Activated naive CD4-positive, alpha-beta T cell treated with anti-CD3 and anti-CD28 coated beads, Interleukin-2, amount 50 U/mL, for 16 hours (primary cell): ENCODE results near the gene DUSP28.
A peak's percentile ranks its signal among the peaks of the same experiment; 100 is the strongest.

ENCODE experiments used
- DNase-seq: peaks from one replicate; pipeline ENCODE4 v3.0.0-alpha.2; 2020

Gene DUSP28

GRCh38 chr2:240601831-240602160 lies 41.6 kb downstream of the DUSP28 start:
- DNase-seq, result peak; percentile 7

- peak; percentile 7 for DNase-seq
These were observed 42.3 kb downstream of the DUSP28 start for GRCh38 chr2:240602266-240603050.

GRCh38 chr2:240603081-240603835 lies 43.1 kb downstream of the DUSP28 start:
- peak; percentile 6 for DNase-seq

- peak; percentile 9 for DNase-seq
These were observed 43.7 kb downstream of the DUSP28 start for GRCh38 chr2:240603846-240604245.

GRCh38 chr2:240604291-240604938 lies 44.3 kb downstream of the DUSP28 start:
- peak; percentile 8 for DNase-seq

- peak; percentile 4 for DNase-seq
These were observed 45.0 kb downstream of the DUSP28 start for GRCh38 chr2:240604939-240605716.

- DNase-seq, result peak; percentile 5
These were observed 45.9 kb downstream of the DUSP28 start for GRCh38 chr2:240605867-240606743.

GRCh38 chr2:240611601-240612210 lies 51.5 kb downstream of the DUSP28 start:
- no peak for DNase-seq
